ENCODE measurements around the gene MYCBPAP.

MYCBPAP gene

GRCh38 chr17:50492214-50492613, 16.0 kb upstream of the MYCBPAP start:
- no peak for DNase-seq

- DNase-seq: no peak
Observed at GRCh38 chr17:50493744-50494143, 14.5 kb upstream of the MYCBPAP start.

GRCh38 chr17:50495217-50495823, 12.9 kb upstream of the MYCBPAP start:
- no peak for DNase-seq

- DNase-seq: no peak
Observed at GRCh38 chr17:50495918-50496317, 12.3 kb upstream of the MYCBPAP start.

- no peak for DNase-seq
Observed at GRCh38 chr17:50498021-50498874, 10.0 kb upstream of the MYCBPAP start.

GRCh38 chr17:50499270-50499669, 9.0 kb upstream of the MYCBPAP start:
- no peak for DNase-seq

- no peak for DNase-seq
Observed at GRCh38 chr17:50499721-50500120, 8.5 kb upstream of the MYCBPAP start.

- DNase-seq: peak; percentile 62
Observed at GRCh38 chr17:50501054-50501453, 7.2 kb upstream of the MYCBPAP start.

- DNase-seq: peak; percentile 19
Observed at GRCh38 chr17:50502301-50502990, 5.8 kb upstream of the MYCBPAP start.

GRCh38 chr17:50505591-50506130, 2.6 kb upstream of the MYCBPAP start:
- peak; percentile 19 for DNase-seq

- DNase-seq: no peak
Observed at GRCh38 chr17:50506298-50506697, 1.9 kb upstream of the MYCBPAP start.

GRCh38 chr17:50508573-50509460, 578 bp downstream of the MYCBPAP start:
- no peak for DNase-seq

GRCh38 chr17:50511058-50511457, 2.8 kb downstream of the MYCBPAP start:
- peak; percentile 56 for DNase-seq

- no peak for DNase-seq
Observed at GRCh38 chr17:50513495-50513894, 5.3 kb downstream of the MYCBPAP start.

- DNase-seq: no peak
Observed at GRCh38 chr17:50514388-50514787, 6.1 kb downstream of the MYCBPAP start.

- DNase-seq: no peak
Observed at GRCh38 chr17:50514936-50515702, 6.9 kb downstream of the MYCBPAP start.

- DNase-seq: no peak
Observed at GRCh38 chr17:50517011-50517410, 8.8 kb downstream of the MYCBPAP start.

GRCh38 chr17:50517504-50518383, 9.5 kb downstream of the MYCBPAP start:
- no peak for DNase-seq

- DNase-seq: no peak
Observed at GRCh38 chr17:50518384-50519023, 10.3 kb downstream of the MYCBPAP start.
